CD14-positive monocyte (primary cell): Measurements from ENCODE around the gene NBAS. TPM values are rescaled to one million over a fixed set of nuclear protein-coding genes. Genes with fewer than 3 reads are reported as not detected.

Experiments used
- DNase-seq, 3 donors: peaks; one replicate each; pipeline ENCODE4 v3.0.0-alpha.2; 2011 to 2022
- H2AFZ ChIP-seq: 2 replicates; pipeline ENCODE4 v1.6.0; 2012; ENCODE audit warnings: mild to moderate bottlenecking, low read depth, low read length, inconsistent platforms; ENCODE audit not compliant: insufficient read depth, poor library complexity, severe bottlenecking
- H3K27ac ChIP-seq, 2 donors: 1 replicate in 1 of 2; 2 replicates in 1 of 2; pipeline ENCODE4 v1.5.1; 2012 to 2013; ENCODE audit warnings: low read length in 2 of 2, control low read depth in 1 of 2, inconsistent platforms in 1 of 2, low read depth in 1 of 2, mild to moderate bottlenecking in 1 of 2
- H3K27me3 ChIP-seq, 2 donors: one replicate each; pipeline versions ENCODE4 v1.6.0 to v1.6.1; 2011 to 2013; ENCODE audit warnings: low read length in 2 of 2; ENCODE audit not compliant: control insufficient read depth in 2 of 2, insufficient read depth in 2 of 2
- H3K36me3 ChIP-seq, 2 donors: replicated peaks in 1 of 2; 1 replicate in 1 of 2; 2 replicates in 1 of 2; pipeline versions ENCODE4 v1.5.1 to v1.6.1; 2012 to 2013; ENCODE audit warnings: low read length in 2 of 2, control low read depth in 1 of 2, inconsistent platforms in 1 of 2, mild to moderate bottlenecking in 1 of 2; ENCODE audit not compliant: insufficient read depth in 2 of 2, control insufficient read depth in 1 of 2
- H3K4me1 ChIP-seq, 2 donors: 1 replicate in 1 of 2; 2 replicates in 1 of 2; pipeline versions ENCODE4 v1.5.1 to v1.6.1; 2012 to 2013; ENCODE audit warnings: low read length in 2 of 2, control low read depth in 1 of 2, inconsistent platforms in 1 of 2, mild to moderate bottlenecking in 1 of 2, moderate library complexity in 1 of 2; ENCODE audit not compliant: insufficient read depth in 2 of 2, control insufficient read depth in 1 of 2
- H3K4me2 ChIP-seq: replicated peaks from 2 replicates; pipeline ENCODE3; 2012; ENCODE audit warnings: low read length, moderate library complexity, mild to moderate bottlenecking; ENCODE audit not compliant: poor library complexity, severe bottlenecking; ENCODE audit errors: extremely low read depth
- H3K4me3 ChIP-seq, 3 experiments: fragments of 200-600 bp in 1 of 3; sonication (generic) in 1 of 3; replicated peaks in 1 of 3; 1 replicate in 2 of 3; 2 replicates in 1 of 3; pipeline ENCODE4 v1.5.1; 2011 to 2013; ENCODE audit warnings: low read length in 3 of 3, mild to moderate bottlenecking in 3 of 3, control low read depth in 2 of 3, low read depth in 2 of 3, inconsistent platforms in 1 of 3, moderate library complexity in 1 of 3
- H3K79me2 ChIP-seq: 2 replicates; pipeline ENCODE4 v1.6.0; 2012; ENCODE audit warnings: mild to moderate bottlenecking, control low read depth, inconsistent platforms, low read length, moderate library complexity; ENCODE audit not compliant: insufficient read depth
- H3K9ac ChIP-seq: 2 replicates; pipeline ENCODE4 v1.6.0; 2017; ENCODE audit warnings: low read length, mild to moderate bottlenecking; ENCODE audit not compliant: insufficient read depth, poor library complexity, severe bottlenecking
- H3K9me3 ChIP-seq, 2 donors: replicated peaks in 1 of 2; 1 replicate in 1 of 2; 2 replicates in 1 of 2; pipeline versions ENCODE4 v1.5.1 to v1.6.1; 2012 to 2013; ENCODE audit warnings: low read length in 2 of 2, control low read depth in 1 of 2; ENCODE audit not compliant: control insufficient read depth in 1 of 2, insufficient read depth in 1 of 2
- H4K20me1 ChIP-seq: 2 replicates; pipeline ENCODE4 v1.6.0; 2012; ENCODE audit warnings: mild to moderate bottlenecking, low read length, control low read depth, moderate library complexity; ENCODE audit not compliant: insufficient read depth
- H3K27ac Mint-ChIP-seq, 7 donors: one replicate each; pipeline ENCODE4 v1.8.0; 2020; ENCODE audit warnings: mild to moderate bottlenecking in 7 of 7, mixed read lengths in 7 of 7, moderate library complexity in 6 of 7, inconsistent platforms in 2 of 7
- H3K27me3 Mint-ChIP-seq, 3 donors: one replicate each; pipeline ENCODE4 v1.8.0; 2021 to 2022; ENCODE audit warnings: low read depth in 3 of 3, mild to moderate bottlenecking in 3 of 3, mixed read lengths in 3 of 3, moderate library complexity in 3 of 3, inconsistent platforms in 1 of 3
- H3K36me3 Mint-ChIP-seq, 2 donors: one replicate each; pipeline ENCODE4 v1.8.0; 2020; ENCODE audit warnings: mixed read lengths in 2 of 2, inconsistent platforms in 1 of 2, mild to moderate bottlenecking in 1 of 2
- H3K4me1 Mint-ChIP-seq: one replicate; pipeline ENCODE4 v1.8.0; 2020; ENCODE audit warnings: mild to moderate bottlenecking, mixed read lengths
- H3K4me3 Mint-ChIP-seq, 2 donors: one replicate each; pipeline ENCODE4 v1.8.0; 2020; ENCODE audit warnings: mild to moderate bottlenecking in 2 of 2, mixed read lengths in 2 of 2, moderate library complexity in 1 of 2
- H3K9me3 Mint-ChIP-seq, 7 donors: one replicate each; pipeline ENCODE4 v1.8.0; 2020 to 2022; ENCODE audit warnings: mixed read lengths in 7 of 7, mild to moderate bottlenecking in 6 of 7, moderate library complexity in 6 of 7, inconsistent platforms in 2 of 7
- WGBS: methylation state at CpG from one replicate; pipeline ENCODE4 v1.1.5; 2013; ENCODE audit warnings: missing lambda C conversion rate; ENCODE audit not compliant: insufficient coverage; 5-methylcytosine and 5-hydroxymethylcytosine counted together
- intact Hi-C, 2 donors: fragments of 100-400 bp; cut with micrococcal nuclease; formaldehyde crosslinking; loops; one replicate each; pipeline versions ENCODE4 v1.15.0 to v1.15.1; 2023
- polyA plus RNA-seq, 3 donors: library from polyadenylated mRNA; depleted of rRNA in 1 of 3; unstranded in 2 of 3; stranded (reverse) in 1 of 3; fragments of 300-500 nt in 2 of 3; fragments of >200 nt in 1 of 3; fragmentation: Illumina TruSeq in 2 of 3; gene quantifications; 1 replicate in 2 of 3; 2 replicates in 1 of 3; pipeline ENCODE4 v1.2.3, GENCODE V29; 2012 to 2021
- TF ChIP-seq, protein P1 (sequence below): fragments of 200-600 bp; IDR thresholded peaks from one replicate; pipeline ENCODE4 v1.8.0; 2022; ENCODE audit warnings: antibody characterized with exemption, mild to moderate bottlenecking

The NBAS gene
- polyA plus RNA-seq, 3 donors = 8.9 to 10.9 (median 8.9) TPM

DNA sequence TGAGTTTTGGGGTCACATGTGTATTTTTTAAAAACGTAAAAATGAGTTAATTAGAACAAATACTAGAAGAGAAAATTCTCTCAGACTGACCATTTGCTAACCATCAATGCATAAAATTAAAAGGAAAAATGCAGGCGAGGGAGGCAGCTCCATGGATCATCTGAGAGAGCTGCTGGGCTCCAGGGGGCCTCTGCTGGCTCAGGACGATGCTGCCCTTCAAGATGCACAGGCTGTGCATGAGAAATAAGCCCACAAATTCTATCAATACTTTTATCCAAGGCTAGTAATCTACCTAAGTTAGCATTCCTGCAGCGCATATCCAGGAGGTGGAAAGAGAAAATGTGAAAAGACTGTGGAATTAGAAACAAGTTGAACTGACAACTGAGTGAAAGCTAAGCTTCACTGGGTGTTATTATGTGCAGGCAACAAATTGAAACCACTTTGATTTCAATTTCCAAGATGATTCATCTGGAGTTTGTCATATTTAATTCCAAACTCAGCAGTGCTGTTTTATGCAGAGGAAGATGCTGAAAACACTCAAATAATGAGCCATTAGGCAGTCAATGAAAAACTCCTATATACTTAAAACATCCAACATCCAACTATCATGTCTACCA is 261.1 kb downstream of the NBAS start:
- Histone ChIP-seq H3K9me3 (no peaks in the 10 kb centered on the region), H3K79me2 (no peaks in the 10 kb centered on the region), H2AFZ (no peak overlapping the region), H3K27me3 (no peaks in the 10 kb centered on the region), H3K36me3 (peaks cover 0 to 67% of the 10 kb centered on the region in 2 donors), H3K27ac (no peak overlapping the region), H3K9ac (no peak overlapping the region), H4K20me1 (no peaks in the 10 kb centered on the region), H3K4me1 (no peaks in the 10 kb centered on the region), H3K4me2 (no peak overlapping the region), H3K4me3 (no peak overlapping the region)
- Mint-ChIP-seq H3K27me3 (no peaks in the 10 kb centered on the region), H3K36me3 (peaks cover 62 to 66% of the 10 kb centered on the region in 2 donors), H3K4me3 (no peak overlapping the region), H3K27ac (no peak overlapping the region), H3K9me3 (peaks cover 0 to 7% (median 2%) of the 10 kb centered on the region in 7 donors), H3K4me1 (peaks cover 7% of the 10 kb centered on the region)
- intact Hi-C loops = no loop called here
- TF ChIP-seq, protein P1, sequence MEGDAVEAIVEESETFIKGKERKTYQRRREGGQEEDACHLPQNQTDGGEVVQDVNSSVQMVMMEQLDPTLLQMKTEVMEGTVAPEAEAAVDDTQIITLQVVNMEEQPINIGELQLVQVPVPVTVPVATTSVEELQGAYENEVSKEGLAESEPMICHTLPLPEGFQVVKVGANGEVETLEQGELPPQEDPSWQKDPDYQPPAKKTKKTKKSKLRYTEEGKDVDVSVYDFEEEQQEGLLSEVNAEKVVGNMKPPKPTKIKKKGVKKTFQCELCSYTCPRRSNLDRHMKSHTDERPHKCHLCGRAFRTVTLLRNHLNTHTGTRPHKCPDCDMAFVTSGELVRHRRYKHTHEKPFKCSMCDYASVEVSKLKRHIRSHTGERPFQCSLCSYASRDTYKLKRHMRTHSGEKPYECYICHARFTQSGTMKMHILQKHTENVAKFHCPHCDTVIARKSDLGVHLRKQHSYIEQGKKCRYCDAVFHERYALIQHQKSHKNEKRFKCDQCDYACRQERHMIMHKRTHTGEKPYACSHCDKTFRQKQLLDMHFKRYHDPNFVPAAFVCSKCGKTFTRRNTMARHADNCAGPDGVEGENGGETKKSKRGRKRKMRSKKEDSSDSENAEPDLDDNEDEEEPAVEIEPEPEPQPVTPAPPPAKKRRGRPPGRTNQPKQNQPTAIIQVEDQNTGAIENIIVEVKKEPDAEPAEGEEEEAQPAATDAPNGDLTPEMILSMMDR = no peak
- no peak for DNase-seq
- WGBS = 80% methylated on average over 1 of the region's 4 CpGs

DNA sequence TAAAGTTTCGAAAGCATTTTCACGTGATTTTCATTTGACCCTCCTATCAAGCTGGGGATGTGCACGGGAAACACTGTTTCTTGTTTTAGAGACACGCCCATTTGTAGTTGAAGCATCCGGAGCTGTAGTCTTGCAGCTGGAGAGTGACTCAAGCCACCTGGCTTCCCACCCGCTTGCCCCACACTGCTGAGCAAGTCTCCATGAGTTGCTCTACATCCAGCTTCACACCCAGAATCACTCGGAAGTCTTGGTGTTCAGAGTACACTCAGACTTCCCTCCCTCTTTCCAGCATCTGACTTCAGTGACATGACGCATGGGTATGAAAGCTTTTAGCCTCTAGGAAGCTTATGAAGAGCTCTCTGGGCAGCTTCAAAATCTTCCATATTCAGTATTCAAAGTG is 262.4 kb downstream of the NBAS start:
- Histone ChIP-seq H3K4me3 (no peak overlapping the region), H4K20me1 (no peaks in the 10 kb centered on the region), H3K9ac (no peak overlapping the region), H3K4me1 (no peaks in the 10 kb centered on the region), H3K9me3 (no peaks in the 10 kb centered on the region), H3K27ac (no peak overlapping the region), H3K36me3 (peaks cover 0 to 57% of the 10 kb centered on the region in 2 donors), H3K27me3 (no peaks in the 10 kb centered on the region), H3K79me2 (no peaks in the 10 kb centered on the region), H2AFZ (no peak overlapping the region), H3K4me2 (no peak overlapping the region)
- Mint-ChIP-seq H3K27me3 (no peaks in the 10 kb centered on the region), H3K36me3 (peaks cover 57 to 59% of the 10 kb centered on the region in 2 donors), H3K27ac (no peak overlapping the region), H3K9me3 (peaks cover 0 to 3% (median 0%) of the 10 kb centered on the region in 7 donors), H3K4me1 (peaks cover 7% of the 10 kb centered on the region), H3K4me3 (no peak overlapping the region)
- TF ChIP-seq, protein P1 = no peak
- DNase-seq = no peak
- WGBS = 87% methylated on average over 5 of the region's 8 CpGs
- intact Hi-C loops = no loop called here
